IPS-18a (cell line): Measurements from ENCODE around the gene MACROD2.

ENCODE experiments used
- H3K27ac ChIP-seq: one replicate; pipeline ENCODE4 v1.5.1; 2013; ENCODE audit warnings: low read length
- H3K27me3 ChIP-seq: one replicate; pipeline ENCODE4 v1.6.1; 2013; ENCODE audit warnings: mild to moderate bottlenecking, low read length; ENCODE audit not compliant: control insufficient read depth, insufficient read depth
- H3K36me3 ChIP-seq: one replicate; pipeline ENCODE4 v1.6.1; 2013; ENCODE audit warnings: low read depth, low read length; ENCODE audit not compliant: control insufficient read depth
- H3K4me1 ChIP-seq: one replicate; pipeline ENCODE4 v1.6.1; 2013; ENCODE audit warnings: low read depth, low read length; ENCODE audit not compliant: control insufficient read depth
- H3K4me3 ChIP-seq: one replicate; pipeline ENCODE4 v1.5.1; 2013; ENCODE audit warnings: low read length
- H3K9ac ChIP-seq: one replicate; pipeline ENCODE4 v1.6.1; 2013; ENCODE audit warnings: mild to moderate bottlenecking, low read length, moderate library complexity
- H3K9me3 ChIP-seq: one replicate; pipeline ENCODE4 v1.6.1; 2013; ENCODE audit warnings: low read depth, low read length; ENCODE audit not compliant: control insufficient read depth

Gene MACROD2

GRCh38 chr20:14609328-14610221, 614.3 kb downstream of the MACROD2 start:
- Histone ChIP-seq H3K36me3 (no peaks in the 10 kb centered on the region), H3K9ac (no peak overlapping the region), H3K9me3 (no peaks in the 10 kb centered on the region), H3K4me3 (no peak overlapping the region), H3K4me1 (peaks cover 4% of the 10 kb centered on the region), H3K27me3 (no peaks in the 10 kb centered on the region), H3K27ac (no peak overlapping the region)

- no peak overlapping the region for H3K9ac ChIP-seq
- H3K27me3 ChIP-seq, result no peaks in the 10 kb centered on the region
- H3K4me1 ChIP-seq, result peaks cover 4% of the 10 kb centered on the region
- H3K9me3 ChIP-seq, result no peaks in the 10 kb centered on the region
- no peak overlapping the region for H3K4me3 ChIP-seq
- no peaks in the 10 kb centered on the region for H3K36me3 ChIP-seq
- H3K27ac ChIP-seq, result no peak overlapping the region
Observed at GRCh38 chr20:14611479-14611878, 616.2 kb downstream of the MACROD2 start.

- H3K27ac ChIP-seq, result no peak overlapping the region
- H3K36me3 ChIP-seq, result no peaks in the 10 kb centered on the region
- no peak overlapping the region for H3K4me3 ChIP-seq
- no peak overlapping the region for H3K9ac ChIP-seq
- H3K9me3 ChIP-seq, result no peaks in the 10 kb centered on the region
- no peaks in the 10 kb centered on the region for H3K27me3 ChIP-seq
- H3K4me1 ChIP-seq, result peaks cover 4% of the 10 kb centered on the region
Observed at GRCh38 chr20:14612391-14612790, 617.1 kb downstream of the MACROD2 start.

GRCh38 chr20:14616003-14616402, 620.7 kb downstream of the MACROD2 start:
- H3K36me3 ChIP-seq, result no peaks in the 10 kb centered on the region
- H3K27ac ChIP-seq, result no peak overlapping the region
- H3K9ac ChIP-seq, result no peak overlapping the region
- H3K4me3 ChIP-seq, result no peak overlapping the region
- no peaks in the 10 kb centered on the region for H3K27me3 ChIP-seq
- no peaks in the 10 kb centered on the region for H3K9me3 ChIP-seq
- H3K4me1 ChIP-seq, result peaks cover 7% of the 10 kb centered on the region

GRCh38 chr20:14617123-14617522, 621.8 kb downstream of the MACROD2 start:
- H3K9ac ChIP-seq, result no peak overlapping the region
- no peaks in the 10 kb centered on the region for H3K36me3 ChIP-seq
- no peaks in the 10 kb centered on the region for H3K9me3 ChIP-seq
- H3K4me3 ChIP-seq, result no peak overlapping the region
- H3K27ac ChIP-seq, result no peak overlapping the region
- peaks cover 7% of the 10 kb centered on the region for H3K4me1 ChIP-seq
- no peaks in the 10 kb centered on the region for H3K27me3 ChIP-seq

GRCh38 chr20:14619411-14619810, 624.1 kb downstream of the MACROD2 start:
- no peak overlapping the region for H3K9ac ChIP-seq
- no peaks in the 10 kb centered on the region for H3K9me3 ChIP-seq
- H3K4me3 ChIP-seq, result no peak overlapping the region
- H3K4me1 ChIP-seq, result peaks cover 7% of the 10 kb centered on the region
- no peak overlapping the region for H3K27ac ChIP-seq
- H3K27me3 ChIP-seq, result no peaks in the 10 kb centered on the region
- H3K36me3 ChIP-seq, result no peaks in the 10 kb centered on the region

GRCh38 chr20:14622796-14623195, 627.5 kb downstream of the MACROD2 start:
- Histone ChIP-seq H3K9ac (no peak overlapping the region), H3K4me1 (peaks cover 7% of the 10 kb centered on the region), H3K27ac (no peak overlapping the region), H3K4me3 (no peak overlapping the region), H3K27me3 (no peaks in the 10 kb centered on the region), H3K9me3 (no peaks in the 10 kb centered on the region), H3K36me3 (no peaks in the 10 kb centered on the region)

- Histone ChIP-seq H3K4me3 (no peak overlapping the region), H3K4me1 (no peaks in the 10 kb centered on the region), H3K27me3 (no peaks in the 10 kb centered on the region), H3K27ac (no peak overlapping the region), H3K9ac (no peak overlapping the region), H3K9me3 (no peaks in the 10 kb centered on the region), H3K36me3 (no peaks in the 10 kb centered on the region)
Observed at GRCh38 chr20:14631011-14631410, 635.7 kb downstream of the MACROD2 start.

- no peaks in the 10 kb centered on the region for H3K9me3 ChIP-seq
- no peak overlapping the region for H3K27ac ChIP-seq
- H3K36me3 ChIP-seq, result no peaks in the 10 kb centered on the region
- no peaks in the 10 kb centered on the region for H3K27me3 ChIP-seq
- no peak overlapping the region for H3K9ac ChIP-seq
- H3K4me1 ChIP-seq, result no peaks in the 10 kb centered on the region
- H3K4me3 ChIP-seq, result no peak overlapping the region
Observed at GRCh38 chr20:14632906-14633305, 637.6 kb downstream of the MACROD2 start.

- Histone ChIP-seq H3K36me3 (no peaks in the 10 kb centered on the region), H3K9me3 (no peaks in the 10 kb centered on the region), H3K9ac (no peak overlapping the region), H3K27ac (no peak overlapping the region), H3K27me3 (no peaks in the 10 kb centered on the region), H3K4me1 (no peaks in the 10 kb centered on the region), H3K4me3 (no peak overlapping the region)
Observed at GRCh38 chr20:14633507-14633906, 638.2 kb downstream of the MACROD2 start.

GRCh38 chr20:14634665-14635064, 639.3 kb downstream of the MACROD2 start:
- Histone ChIP-seq H3K27me3 (no peaks in the 10 kb centered on the region), H3K9me3 (no peaks in the 10 kb centered on the region), H3K9ac (no peak overlapping the region), H3K4me3 (no peak overlapping the region), H3K27ac (no peak overlapping the region), H3K4me1 (no peaks in the 10 kb centered on the region), H3K36me3 (no peaks in the 10 kb centered on the region)

- H3K4me3 ChIP-seq, result no peak overlapping the region
- no peaks in the 10 kb centered on the region for H3K36me3 ChIP-seq
- no peaks in the 10 kb centered on the region for H3K4me1 ChIP-seq
- H3K27ac ChIP-seq, result no peak overlapping the region
- no peak overlapping the region for H3K9ac ChIP-seq
- H3K27me3 ChIP-seq, result no peaks in the 10 kb centered on the region
- peaks cover 4% of the 10 kb centered on the region for H3K9me3 ChIP-seq
Observed at GRCh38 chr20:14637441-14637840, 642.1 kb downstream of the MACROD2 start.
